ENCODE results near the gene F12. TPM values are rescaled to one million over a fixed set of nuclear protein-coding genes. Genes with fewer than 3 reads are reported as not detected.

The F12 gene
- total and polyA plus RNA-seq, 2 experiments from 2014 or later, result 0.43 to 1.8 TPM

GRCh38 chr5:177431317-177432142 is 22.2 kb upstream of the F12 start:
- H3K4me3 ChIP-seq, result no peak overlapping the region
- H2AFZ ChIP-seq, result no peak overlapping the region
- no peaks in the 10 kb centered on the region for H3K36me3 ChIP-seq (ENCODE audit: low read depth)
- H3K4me2 ChIP-seq (ENCODE audit: unreplicated experiment), result no peak overlapping the region
- in situ Hi-C loops (cut with MboI), result no loop called here
- WGBS, 2 experiments (ENCODE audit: low coverage in 1 of 2, low lambda C conversion rate in 2 of 2, missing lambda C conversion rate in 2 of 2), result 94 to 97% methylated on average over 25 to 27 of the region's 29 CpGs
- no peaks in the 10 kb centered on the region for H3K9me3 ChIP-seq (ENCODE audit: low read depth)
- H3K9me2 ChIP-seq (ENCODE audit: insufficient read depth), result no peaks in the 10 kb centered on the region
- peaks cover 28% of the 10 kb centered on the region for H3K79me2 ChIP-seq (ENCODE audit: insufficient read depth)
- H4K20me1 ChIP-seq (ENCODE audit: insufficient read depth), result no peaks in the 10 kb centered on the region
- H3K27ac ChIP-seq, result no peak overlapping the region
- DNase-seq, result no peak
- H3K9ac ChIP-seq, result no peak overlapping the region
- H3F3A ChIP-seq (ENCODE audit: insufficient read depth), result no peaks in the 10 kb centered on the region
- TF ChIP-seq EZH2 (IDR thresholded peaks at IDR 0.05; ENCODE audit: insufficient read depth, poor library complexity, severe bottlenecking) (no peak), EZH2phosphoT487 (IDR thresholded peaks at IDR 0.05; ENCODE audit: insufficient read depth, low read depth) (no peak)
- peaks cover 10% of the 10 kb centered on the region for H3K4me1 ChIP-seq (ENCODE audit: insufficient read depth)
- H3K27me3 ChIP-seq (replicated peaks; ENCODE audit: insufficient read depth), result no peaks in the 10 kb centered on the region

GRCh38 chr5:177430972-177431316 is 21.6 kb upstream of the F12 start:
- no peak for DNase-seq
- Histone ChIP-seq H3K79me2 (ENCODE audit: insufficient read depth) (peaks cover 28% of the 10 kb centered on the region), H2AFZ (no peak overlapping the region), H3K4me3 (no peak overlapping the region), H3F3A (ENCODE audit: insufficient read depth) (no peaks in the 10 kb centered on the region), H3K36me3 (ENCODE audit: low read depth) (no peaks in the 10 kb centered on the region), H3K9me3 (ENCODE audit: low read depth) (no peaks in the 10 kb centered on the region), H3K4me2 (ENCODE audit: unreplicated experiment) (no peak overlapping the region), H3K9ac (no peak overlapping the region), H3K4me1 (ENCODE audit: insufficient read depth) (peaks cover 10% of the 10 kb centered on the region), H3K27me3 (replicated peaks; ENCODE audit: insufficient read depth) (no peaks in the 10 kb centered on the region), H4K20me1 (ENCODE audit: insufficient read depth) (no peaks in the 10 kb centered on the region), H3K9me2 (ENCODE audit: insufficient read depth) (no peaks in the 10 kb centered on the region), H3K27ac (no peak overlapping the region)
- TF ChIP-seq EZH2 (IDR thresholded peaks at IDR 0.05; ENCODE audit: insufficient read depth, poor library complexity, severe bottlenecking) (no peak), EZH2phosphoT487 (IDR thresholded peaks at IDR 0.05; ENCODE audit: insufficient read depth, low read depth) (no peak)
- in situ Hi-C loops (cut with MboI), result no loop called here
- WGBS, 2 experiments (ENCODE audit: low coverage in 1 of 2, low lambda C conversion rate in 2 of 2, missing lambda C conversion rate in 2 of 2), result 95 to 98% methylated on average over 5 to 7 of the region's 7 CpGs

GRCh38 chr5:177430140-177430951 is 21.0 kb upstream of the F12 start:
- Histone ChIP-seq H3K4me1 (ENCODE audit: insufficient read depth) (peaks cover 10% of the 10 kb centered on the region), H3K9ac (no peak overlapping the region), H3F3A (ENCODE audit: insufficient read depth) (no peaks in the 10 kb centered on the region), H3K27me3 (replicated peaks; ENCODE audit: insufficient read depth) (no peaks in the 10 kb centered on the region), H4K20me1 (ENCODE audit: insufficient read depth) (no peaks in the 10 kb centered on the region), H3K4me2 (ENCODE audit: unreplicated experiment) (no peak overlapping the region), H3K79me2 (ENCODE audit: insufficient read depth) (peaks cover 28% of the 10 kb centered on the region), H2AFZ (no peak overlapping the region), H3K4me3 (no peak overlapping the region), H3K9me3 (ENCODE audit: low read depth) (no peaks in the 10 kb centered on the region), H3K36me3 (ENCODE audit: low read depth) (no peaks in the 10 kb centered on the region), H3K27ac (no peak overlapping the region), H3K9me2 (ENCODE audit: insufficient read depth) (no peaks in the 10 kb centered on the region)
- 89 to 92% methylated on average over 26 of the region's 26 CpGs for WGBS, 2 experiments (ENCODE audit: low coverage in 1 of 2, low lambda C conversion rate in 2 of 2, missing lambda C conversion rate in 2 of 2)
- in situ Hi-C loops (cut with MboI), result no loop called here
- TF ChIP-seq EZH2phosphoT487 (IDR thresholded peaks at IDR 0.05; ENCODE audit: insufficient read depth, low read depth) (no peak), EZH2 (IDR thresholded peaks at IDR 0.05; ENCODE audit: insufficient read depth, poor library complexity, severe bottlenecking) (no peak)
- DNase-seq, result no peak

- H3K4me1 ChIP-seq (ENCODE audit: insufficient read depth), result peaks cover 10% of the 10 kb centered on the region
- no peak overlapping the region for H3K27ac ChIP-seq
- no peak overlapping the region for H3K4me3 ChIP-seq
- no peak overlapping the region for H3K9ac ChIP-seq
- WGBS, 2 experiments (ENCODE audit: low coverage in 1 of 2, low lambda C conversion rate in 2 of 2, missing lambda C conversion rate in 2 of 2), result 96 to 99% methylated on average over 6 of the region's 6 CpGs
- no peaks in the 10 kb centered on the region for H3K27me3 ChIP-seq (replicated peaks; ENCODE audit: insufficient read depth)
- no peak for DNase-seq
- H4K20me1 ChIP-seq (ENCODE audit: insufficient read depth), result no peaks in the 10 kb centered on the region
- no peaks in the 10 kb centered on the region for H3K36me3 ChIP-seq (ENCODE audit: low read depth)
- no peak overlapping the region for H3K4me2 ChIP-seq (ENCODE audit: unreplicated experiment)
- H3K79me2 ChIP-seq (ENCODE audit: insufficient read depth), result peaks cover 28% of the 10 kb centered on the region
- TF ChIP-seq EZH2phosphoT487 (IDR thresholded peaks at IDR 0.05; ENCODE audit: insufficient read depth, low read depth) (no peak), EZH2 (IDR thresholded peaks at IDR 0.05; ENCODE audit: insufficient read depth, poor library complexity, severe bottlenecking) (no peak)
- H3K9me3 ChIP-seq (ENCODE audit: low read depth), result no peaks in the 10 kb centered on the region
- no peaks in the 10 kb centered on the region for H3K9me2 ChIP-seq (ENCODE audit: insufficient read depth)
- in situ Hi-C loops (cut with MboI), result no loop called here
- H3F3A ChIP-seq (ENCODE audit: insufficient read depth), result no peaks in the 10 kb centered on the region
- no peak overlapping the region for H2AFZ ChIP-seq
Observed at GRCh38 chr5:177429248-177430040, 20.1 kb upstream of the F12 start.

Data from GM23248 (cell line).